ENCODE measurements around the gene COMTD1.

The COMTD1 gene

GRCh38 chr10:75265856-75266255 lies 30.1 kb upstream of the COMTD1 start:
- Histone ChIP-seq H3K4me3 (ENCODE audit: low read length) (no peak overlapping the region), H3K9me3 (ENCODE audit: insufficient read depth, low read depth, low read length) (no peaks in the 10 kb centered on the region), H3K4me1 (ENCODE audit: insufficient read depth, low read length) (no peaks in the 10 kb centered on the region), H3K9ac (ENCODE audit: low read depth, low read length) (no peak overlapping the region), H3K27ac (ENCODE audit: low read depth, low read length) (no peak overlapping the region), H3K36me3 (ENCODE audit: insufficient read depth, low read length) (no peaks in the 10 kb centered on the region), H3K27me3 (ENCODE audit: insufficient read depth, low read length) (no peaks in the 10 kb centered on the region)
- WGBS, result 79% methylated on average over 6 of the region's 6 CpGs

DNA sequence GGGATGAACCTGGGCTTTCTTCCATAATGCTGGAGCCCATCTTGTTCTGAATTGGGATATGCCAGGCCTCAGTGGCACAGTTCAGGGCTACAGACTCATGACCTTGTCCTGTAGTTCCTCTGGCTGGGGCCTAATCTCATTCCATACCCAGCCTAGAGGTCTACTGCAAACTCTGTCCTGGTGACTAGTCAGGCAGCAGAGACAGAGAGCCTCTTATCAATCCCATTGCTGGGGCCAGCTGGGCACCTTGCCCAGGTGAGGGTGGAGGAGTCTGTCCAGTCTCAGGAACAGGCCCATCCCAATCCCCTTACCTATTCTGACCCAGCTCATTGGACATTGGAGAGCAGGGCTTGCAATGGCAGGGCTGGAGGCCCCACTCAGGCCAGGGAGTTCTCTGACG lies 28.0 kb upstream of the COMTD1 start:
- Histone ChIP-seq H3K36me3 (ENCODE audit: insufficient read depth, low read length) (no peaks in the 10 kb centered on the region), H3K27ac (ENCODE audit: low read depth, low read length) (no peak overlapping the region), H3K4me3 (ENCODE audit: low read length) (no peak overlapping the region), H3K4me1 (ENCODE audit: insufficient read depth, low read length) (no peaks in the 10 kb centered on the region), H3K9me3 (ENCODE audit: insufficient read depth, low read depth, low read length) (no peaks in the 10 kb centered on the region), H3K27me3 (ENCODE audit: insufficient read depth, low read length) (no peaks in the 10 kb centered on the region), H3K9ac (ENCODE audit: low read depth, low read length) (no peak overlapping the region)
- WGBS, result 95% methylated on average over 1 of the region's 1 CpG

- H3K36me3 ChIP-seq (ENCODE audit: insufficient read depth, low read length), result no peaks in the 10 kb centered on the region
- H3K4me1 ChIP-seq (ENCODE audit: insufficient read depth, low read length), result no peaks in the 10 kb centered on the region
- 90% methylated on average over 25 of the region's 25 CpGs for WGBS
- no peaks in the 10 kb centered on the region for H3K27me3 ChIP-seq (ENCODE audit: insufficient read depth, low read length)
- H3K9ac ChIP-seq (ENCODE audit: low read depth, low read length), result no peak overlapping the region
- no peaks in the 10 kb centered on the region for H3K9me3 ChIP-seq (ENCODE audit: insufficient read depth, low read depth, low read length)
- no peak overlapping the region for H3K4me3 ChIP-seq (ENCODE audit: low read length)
- H3K27ac ChIP-seq (ENCODE audit: low read depth, low read length), result no peak overlapping the region
Observed at GRCh38 chr10:75261813-75262705, 26.3 kb upstream of the COMTD1 start.

- 63% methylated on average over 3 of the region's 3 CpGs for WGBS
- Histone ChIP-seq H3K9me3 (ENCODE audit: insufficient read depth, low read depth, low read length) (no peaks in the 10 kb centered on the region), H3K27ac (ENCODE audit: low read depth, low read length) (no peak overlapping the region), H3K9ac (ENCODE audit: low read depth, low read length) (no peak overlapping the region), H3K27me3 (ENCODE audit: insufficient read depth, low read length) (no peaks in the 10 kb centered on the region), H3K4me1 (ENCODE audit: insufficient read depth, low read length) (no peaks in the 10 kb centered on the region), H3K4me3 (ENCODE audit: low read length) (no peak overlapping the region), H3K36me3 (ENCODE audit: insufficient read depth, low read length) (no peaks in the 10 kb centered on the region)
Observed at GRCh38 chr10:75260990-75261389, 25.2 kb upstream of the COMTD1 start.

DNA sequence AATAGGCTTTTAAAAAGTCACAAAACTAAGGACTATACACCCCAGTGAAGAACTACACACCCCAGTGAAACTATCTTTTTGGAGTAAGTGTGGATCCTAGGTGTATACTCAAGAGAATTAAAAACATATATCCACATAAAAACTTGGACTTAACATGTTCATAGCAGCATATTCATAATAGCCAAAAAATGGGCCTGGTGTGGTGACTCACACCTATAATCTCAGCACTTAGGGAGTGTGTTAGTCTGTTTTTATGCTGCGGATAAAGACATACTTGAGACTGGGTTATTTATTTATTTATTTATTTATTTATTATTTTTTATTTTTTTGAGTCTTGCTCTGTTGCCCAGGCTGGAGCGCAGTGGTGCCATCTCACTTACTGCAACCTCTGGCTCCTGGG lies 19.0 kb upstream of the COMTD1 start:
- no peak overlapping the region for H3K4me3 ChIP-seq (ENCODE audit: low read length)
- peaks cover 24% of the 10 kb centered on the region for H3K9me3 ChIP-seq (ENCODE audit: insufficient read depth, low read depth, low read length)
- 95% methylated on average over 1 of the region's 2 CpGs for WGBS
- H3K36me3 ChIP-seq (ENCODE audit: insufficient read depth, low read length), result no peaks in the 10 kb centered on the region
- no peak overlapping the region for H3K9ac ChIP-seq (ENCODE audit: low read depth, low read length)
- H3K27me3 ChIP-seq (ENCODE audit: insufficient read depth, low read length), result no peaks in the 10 kb centered on the region
- H3K27ac ChIP-seq (ENCODE audit: low read depth, low read length), result no peak overlapping the region
- no peaks in the 10 kb centered on the region for H3K4me1 ChIP-seq (ENCODE audit: insufficient read depth, low read length)

GRCh38 chr10:75253281-75254220 lies 17.8 kb upstream of the COMTD1 start:
- Histone ChIP-seq H3K9me3 (ENCODE audit: insufficient read depth, low read depth, low read length) (peaks cover 24% of the 10 kb centered on the region), H3K4me3 (ENCODE audit: low read length) (no peak overlapping the region), H3K36me3 (ENCODE audit: insufficient read depth, low read length) (no peaks in the 10 kb centered on the region), H3K9ac (ENCODE audit: low read depth, low read length) (no peak overlapping the region), H3K4me1 (ENCODE audit: insufficient read depth, low read length) (no peaks in the 10 kb centered on the region), H3K27ac (ENCODE audit: low read depth, low read length) (no peak overlapping the region), H3K27me3 (ENCODE audit: insufficient read depth, low read length) (no peaks in the 10 kb centered on the region)
- WGBS, result 100% methylated on average over 1 of the region's 1 CpG

DNA sequence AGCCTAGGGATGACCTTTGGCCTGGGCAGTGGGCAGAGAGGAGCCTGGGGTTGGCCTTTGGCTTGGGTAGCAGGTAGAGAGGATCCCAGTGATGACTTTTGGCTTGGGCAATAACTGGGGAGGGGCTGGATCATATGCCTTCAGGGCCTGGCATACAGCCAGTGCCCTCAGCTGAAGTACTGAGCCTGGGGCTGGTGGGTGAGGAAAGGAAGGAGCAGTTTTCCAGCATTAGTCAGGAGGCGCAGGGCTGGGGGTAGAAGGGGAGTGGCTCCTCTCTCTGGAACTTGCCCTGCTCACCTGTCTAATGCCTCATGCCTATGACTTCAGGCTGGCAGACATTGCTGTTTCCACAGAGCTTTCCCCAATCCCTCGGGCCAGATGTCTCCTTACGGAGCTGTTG lies 15.2 kb upstream of the COMTD1 start:
- WGBS, result 91% methylated on average over 3 of the region's 3 CpGs
- Histone ChIP-seq H3K9ac (ENCODE audit: low read depth, low read length) (no peak overlapping the region), H3K4me3 (ENCODE audit: low read length) (no peak overlapping the region), H3K27me3 (ENCODE audit: insufficient read depth, low read length) (no peaks in the 10 kb centered on the region), H3K36me3 (ENCODE audit: insufficient read depth, low read length) (no peaks in the 10 kb centered on the region), H3K9me3 (ENCODE audit: insufficient read depth, low read depth, low read length) (peaks cover 24% of the 10 kb centered on the region), H3K27ac (ENCODE audit: low read depth, low read length) (no peak overlapping the region), H3K4me1 (ENCODE audit: insufficient read depth, low read length) (no peaks in the 10 kb centered on the region)

GRCh38 chr10:75247797-75248196 lies 12.0 kb upstream of the COMTD1 start:
- Histone ChIP-seq H3K9ac (ENCODE audit: low read depth, low read length) (no peak overlapping the region), H3K4me1 (ENCODE audit: insufficient read depth, low read length) (0 out of 2 replicates have a peak, but pooled peaks cover 4% of the 10 kb centered on the region), H3K27ac (ENCODE audit: low read depth, low read length) (no peak overlapping the region), H3K36me3 (ENCODE audit: insufficient read depth, low read length) (no peaks in the 10 kb centered on the region), H3K9me3 (ENCODE audit: insufficient read depth, low read depth, low read length) (peaks cover 4% of the 10 kb centered on the region; the same call in 1 of the 2 replicates), H3K27me3 (ENCODE audit: insufficient read depth, low read length) (no peaks in the 10 kb centered on the region), H3K4me3 (ENCODE audit: low read length) (no peak overlapping the region)
- 93% methylated on average over 5 of the region's 5 CpGs for WGBS

DNA sequence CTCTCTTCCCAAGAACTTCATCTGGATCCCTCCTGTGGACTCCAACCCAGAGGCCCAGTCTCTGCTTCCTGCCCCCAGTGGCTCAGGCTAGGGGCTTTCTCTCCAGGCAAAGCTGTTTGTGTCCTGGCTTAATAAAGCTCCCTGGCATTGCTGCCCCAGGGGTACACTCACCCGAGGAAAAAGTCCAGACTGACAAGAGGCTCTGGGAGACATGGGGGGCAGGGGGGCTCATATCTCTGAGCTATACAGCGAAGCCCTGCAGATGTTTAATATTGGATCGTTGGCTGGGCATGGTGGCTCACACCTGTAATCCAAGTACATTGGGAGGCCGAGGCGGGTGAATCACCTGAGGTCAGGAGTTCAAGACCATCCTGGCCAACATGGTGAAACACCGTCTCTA lies 10.7 kb upstream of the COMTD1 start:
- H3K9ac ChIP-seq (ENCODE audit: low read depth, low read length), result no peak overlapping the region
- H3K27ac ChIP-seq (ENCODE audit: low read depth, low read length), result no peak overlapping the region
- 0 out of 2 replicates have a peak, but pooled peaks cover 4% of the 10 kb centered on the region for H3K4me1 ChIP-seq (ENCODE audit: insufficient read depth, low read length)
- H3K27me3 ChIP-seq (ENCODE audit: insufficient read depth, low read length), result no peaks in the 10 kb centered on the region
- no peaks in the 10 kb centered on the region for H3K36me3 ChIP-seq (ENCODE audit: insufficient read depth, low read length)
- 94% methylated on average over 5 of the region's 6 CpGs for WGBS
- H3K4me3 ChIP-seq (ENCODE audit: low read length), result no peak overlapping the region
- H3K9me3 ChIP-seq (ENCODE audit: insufficient read depth, low read depth, low read length), result no peaks in the 10 kb centered on the region

- no peak overlapping the region for H3K4me3 ChIP-seq (ENCODE audit: low read length)
- H3K4me1 ChIP-seq (ENCODE audit: insufficient read depth, low read length), result 0 out of 2 replicates have a peak, but pooled peaks cover 4% of the 10 kb centered on the region
- no peaks in the 10 kb centered on the region for H3K9me3 ChIP-seq (ENCODE audit: insufficient read depth, low read depth, low read length)
- no peaks in the 10 kb centered on the region for H3K36me3 ChIP-seq (ENCODE audit: insufficient read depth, low read length)
- 70% methylated on average over 10 of the region's 10 CpGs for WGBS
- no peak overlapping the region for H3K27ac ChIP-seq (ENCODE audit: low read depth, low read length)
- H3K9ac ChIP-seq (ENCODE audit: low read depth, low read length), result no peak overlapping the region
- H3K27me3 ChIP-seq (ENCODE audit: insufficient read depth, low read length), result no peaks in the 10 kb centered on the region
Observed at GRCh38 chr10:75245354-75246250, 9.8 kb upstream of the COMTD1 start.
